NOMO-1 (cell line): ENCODE measurements around the gene SYCE1L.
"Not testable (repeated sequence)": the region's sequence is repeated elsewhere in the genome, so short reads cannot be mapped to it uniquely, and the experiment has no call there.

Experiments
- DNase-seq, 2 experiments: peaks; one replicate each; lab custom pipeline; 2025; ENCODE audit not compliant: unreplicated experiment in 2 of 2; lab: John Stamatoyannopoulos, UW

The SYCE1L gene

GRCh38 chr16:77242471-77242870, 43.3 kb downstream of the SYCE1L start:
- DNase-seq, result not testable (repeated sequence)

GRCh38 chr16:77246150-77246549, 46.9 kb downstream of the SYCE1L start:
- no peak for DNase-seq

GRCh38 chr16:77250400-77250799, 51.2 kb downstream of the SYCE1L start:
- no peak for DNase-seq
